Measurements from ENCODE around the gene PIEZO2.

Gene PIEZO2

GRCh38 chr18:10997885-10998284 lies 151.5 kb downstream of the PIEZO2 start:
- Histone ChIP-seq H3K18ac (ENCODE audit: low read length) (no peak overlapping the region), H3K9me3 (ENCODE audit: insufficient read depth, low read depth, low read length) (no peaks in the 10 kb centered on the region), H3K4me1 (ENCODE audit: control insufficient read depth in 1 of 2, insufficient read depth in 2 of 2, low read length in 2 of 2) (no peaks in the 10 kb centered on the region), H3K14ac (ENCODE audit: low read length) (no peak overlapping the region), H2AFZ (ENCODE audit: insufficient read depth, low read length, poor library complexity) (no peak overlapping the region), H2BK12ac (ENCODE audit: low read length) (no peak overlapping the region), H3K23ac (ENCODE audit: low read length) (no peak overlapping the region), H2BK120ac (ENCODE audit: insufficient read depth, low read length, poor library complexity) (no peak overlapping the region), H4K91ac (ENCODE audit: low read depth, low read length) (no peak overlapping the region), H3K27ac (ENCODE audit: low read depth, low read length) (no peak overlapping the region), H3K79me1 (ENCODE audit: low read length) (no peaks in the 10 kb centered on the region), H3K9ac (ENCODE audit: low read length) (no peak overlapping the region), H3K27me3 (ENCODE audit: insufficient read depth, low read length) (no peaks in the 10 kb centered on the region), H2BK5ac (ENCODE audit: low read depth, low read length, poor library complexity) (no peak overlapping the region), H3K79me2 (ENCODE audit: control insufficient read depth, insufficient read depth, low read length, poor library complexity) (no peaks in the 10 kb centered on the region), H3K36me3 (ENCODE audit: control insufficient read depth in 1 of 2, insufficient read depth in 2 of 2, low read length in 2 of 2) (no peaks in the 10 kb centered on the region), H3K4me3 (ENCODE audit: low read depth, low read length) (no peak overlapping the region), H4K8ac (ENCODE audit: low read depth, low read length) (no peak overlapping the region), H4K12ac (ENCODE audit: low read depth, low read length) (no peak overlapping the region), H3K4me2 (ENCODE audit: low read length) (no peak overlapping the region), H3K4ac (ENCODE audit: low read depth, low read length) (no peak overlapping the region), H2AK5ac (ENCODE audit: low read length) (no peak overlapping the region)
- no CpG with 5 or more reads among the region's 1 CpG for WGBS (ENCODE audit: extremely low coverage, insufficient coverage, insufficient read length)
- DNase-seq: no peak

GRCh38 chr18:10995550-10995949 lies 153.8 kb downstream of the PIEZO2 start:
- H3K4me1 ChIP-seq (ENCODE audit: control insufficient read depth in 1 of 2, insufficient read depth in 2 of 2, low read length in 2 of 2): no peaks in the 10 kb centered on the region
- H3K79me1 ChIP-seq (ENCODE audit: low read length): no peaks in the 10 kb centered on the region
- H3K79me2 ChIP-seq (ENCODE audit: control insufficient read depth, insufficient read depth, low read length, poor library complexity): no peaks in the 10 kb centered on the region
- H2BK12ac ChIP-seq (ENCODE audit: low read length): no peak overlapping the region
- no peak overlapping the region for H3K4me2 ChIP-seq (ENCODE audit: low read length)
- no peak overlapping the region for H3K14ac ChIP-seq (ENCODE audit: low read length)
- no peak overlapping the region for H4K91ac ChIP-seq (ENCODE audit: low read depth, low read length)
- no peak overlapping the region for H3K9ac ChIP-seq (ENCODE audit: low read length)
- H3K23ac ChIP-seq (ENCODE audit: low read length): no peak overlapping the region
- H4K8ac ChIP-seq (ENCODE audit: low read depth, low read length): no peak overlapping the region
- H3K27ac ChIP-seq (ENCODE audit: low read depth, low read length): no peak overlapping the region
- H3K36me3 ChIP-seq (ENCODE audit: control insufficient read depth in 1 of 2, insufficient read depth in 2 of 2, low read length in 2 of 2): no peaks in the 10 kb centered on the region
- no peak overlapping the region for H3K4me3 ChIP-seq (ENCODE audit: low read depth, low read length)
- WGBS (ENCODE audit: extremely low coverage, insufficient coverage, insufficient read length): no CpG with 5 or more reads among the region's 1 CpG
- no peak overlapping the region for H4K12ac ChIP-seq (ENCODE audit: low read depth, low read length)
- H3K9me3 ChIP-seq (ENCODE audit: insufficient read depth, low read depth, low read length): no peaks in the 10 kb centered on the region
- no peak for DNase-seq
- H3K27me3 ChIP-seq (ENCODE audit: insufficient read depth, low read length): no peaks in the 10 kb centered on the region
- no peak overlapping the region for H2AFZ ChIP-seq (ENCODE audit: insufficient read depth, low read length, poor library complexity)
- no peak overlapping the region for H3K18ac ChIP-seq (ENCODE audit: low read length)
- H2AK5ac ChIP-seq (ENCODE audit: low read length): no peak overlapping the region
- H3K4ac ChIP-seq (ENCODE audit: low read depth, low read length): no peak overlapping the region
- H2BK120ac ChIP-seq (ENCODE audit: insufficient read depth, low read length, poor library complexity): no peak overlapping the region
- no peak overlapping the region for H2BK5ac ChIP-seq (ENCODE audit: low read depth, low read length, poor library complexity)

- no peak for DNase-seq
- WGBS (ENCODE audit: extremely low coverage, insufficient coverage, insufficient read length): no CpG with 5 or more reads among the region's 2 CpGs
These were observed 159.9 kb downstream of the PIEZO2 start for GRCh38 chr18:10989486-10989885.

GRCh38 chr18:10985689-10986088 lies 163.7 kb downstream of the PIEZO2 start:
- H3K14ac ChIP-seq (ENCODE audit: low read length): no peak overlapping the region
- no peak overlapping the region for H3K4me2 ChIP-seq (ENCODE audit: low read length)
- no peaks in the 10 kb centered on the region for H3K36me3 ChIP-seq (ENCODE audit: control insufficient read depth in 1 of 2, insufficient read depth in 2 of 2, low read length in 2 of 2)
- no peak overlapping the region for H3K4me3 ChIP-seq (ENCODE audit: low read depth, low read length)
- H3K79me2 ChIP-seq (ENCODE audit: control insufficient read depth, insufficient read depth, low read length, poor library complexity): no peaks in the 10 kb centered on the region
- no CpG with 5 or more reads among the region's 2 CpGs for WGBS (ENCODE audit: extremely low coverage, insufficient coverage, insufficient read length)
- H2AK5ac ChIP-seq (ENCODE audit: low read length): no peak overlapping the region
- H3K4ac ChIP-seq (ENCODE audit: low read depth, low read length): no peak overlapping the region
- no peak overlapping the region for H2BK5ac ChIP-seq (ENCODE audit: low read depth, low read length, poor library complexity)
- no peak overlapping the region for H3K27ac ChIP-seq (ENCODE audit: low read depth, low read length)
- no peak overlapping the region for H3K9ac ChIP-seq (ENCODE audit: low read length)
- H4K12ac ChIP-seq (ENCODE audit: low read depth, low read length): no peak overlapping the region
- no peak overlapping the region for H3K23ac ChIP-seq (ENCODE audit: low read length)
- H4K91ac ChIP-seq (ENCODE audit: low read depth, low read length): no peak overlapping the region
- H2AFZ ChIP-seq (ENCODE audit: insufficient read depth, low read length, poor library complexity): no peak overlapping the region
- peaks cover 2% of the 10 kb centered on the region for H3K9me3 ChIP-seq (ENCODE audit: insufficient read depth, low read depth, low read length)
- no peaks in the 10 kb centered on the region for H3K79me1 ChIP-seq (ENCODE audit: low read length)
- no peak overlapping the region for H4K8ac ChIP-seq (ENCODE audit: low read depth, low read length)
- H3K18ac ChIP-seq (ENCODE audit: low read length): no peak overlapping the region
- H3K27me3 ChIP-seq (ENCODE audit: insufficient read depth, low read length): no peaks in the 10 kb centered on the region
- H2BK120ac ChIP-seq (ENCODE audit: insufficient read depth, low read length, poor library complexity): no peak overlapping the region
- no peak for DNase-seq
- no peak overlapping the region for H2BK12ac ChIP-seq (ENCODE audit: low read length)
- H3K4me1 ChIP-seq (ENCODE audit: control insufficient read depth in 1 of 2, insufficient read depth in 2 of 2, low read length in 2 of 2): no peaks in the 10 kb centered on the region

More at GRCh38 chr18:10989486-10989885, 159.9 kb downstream of the PIEZO2 start:
- no peak overlapping the region for H2BK120ac ChIP-seq (ENCODE audit: insufficient read depth, low read length, poor library complexity)
- H3K27me3 ChIP-seq (ENCODE audit: insufficient read depth, low read length): no peaks in the 10 kb centered on the region
- H3K14ac ChIP-seq (ENCODE audit: low read length): no peak overlapping the region
- H3K18ac ChIP-seq (ENCODE audit: low read length): no peak overlapping the region
- no peak overlapping the region for H3K9ac ChIP-seq (ENCODE audit: low read length)
- H3K4me3 ChIP-seq (ENCODE audit: low read depth, low read length): no peak overlapping the region
- no peak overlapping the region for H2AK5ac ChIP-seq (ENCODE audit: low read length)
- no peak overlapping the region for H3K23ac ChIP-seq (ENCODE audit: low read length)
- no peaks in the 10 kb centered on the region for H3K79me2 ChIP-seq (ENCODE audit: control insufficient read depth, insufficient read depth, low read length, poor library complexity)
- H3K4ac ChIP-seq (ENCODE audit: low read depth, low read length): no peak overlapping the region
- H3K4me2 ChIP-seq (ENCODE audit: low read length): no peak overlapping the region
- no peak overlapping the region for H4K8ac ChIP-seq (ENCODE audit: low read depth, low read length)
- no peak overlapping the region for H4K91ac ChIP-seq (ENCODE audit: low read depth, low read length)
- no peaks in the 10 kb centered on the region for H3K9me3 ChIP-seq (ENCODE audit: insufficient read depth, low read depth, low read length)
- H3K27ac ChIP-seq (ENCODE audit: low read depth, low read length): no peak overlapping the region
- H3K79me1 ChIP-seq (ENCODE audit: low read length): no peaks in the 10 kb centered on the region
- no peak overlapping the region for H2BK5ac ChIP-seq (ENCODE audit: low read depth, low read length, poor library complexity)
- H3K4me1 ChIP-seq (ENCODE audit: control insufficient read depth in 1 of 2, insufficient read depth in 2 of 2, low read length in 2 of 2): no peaks in the 10 kb centered on the region
- H3K36me3 ChIP-seq (ENCODE audit: control insufficient read depth in 1 of 2, insufficient read depth in 2 of 2, low read length in 2 of 2): no peaks in the 10 kb centered on the region
- no peak overlapping the region for H2BK12ac ChIP-seq (ENCODE audit: low read length)
- H2AFZ ChIP-seq (ENCODE audit: insufficient read depth, low read length, poor library complexity): no peak overlapping the region
- H4K12ac ChIP-seq (ENCODE audit: low read depth, low read length): no peak overlapping the region
